PC-9 (cell line): Measurements from ENCODE around the gene CPED1.

ENCODE experiments used
- EZH2 ChIP-seq: fragments of 200-600 bp; sonication (generic); IDR thresholded peaks from 2 replicates; pipeline ENCODE4 v1.8.0; 2017; ENCODE audit warnings: antibody characterized with exemption, low read depth
- TF ChIP-seq, protein P1 (sequence below): fragments of 200-600 bp; sonication (generic); conservative IDR thresholded peaks from 2 replicates; pipeline ENCODE4 v1.6.1; 2017; ENCODE audit warnings: mixed run types, antibody characterized with exemption, mild to moderate bottlenecking, moderate library complexity

DNA sequence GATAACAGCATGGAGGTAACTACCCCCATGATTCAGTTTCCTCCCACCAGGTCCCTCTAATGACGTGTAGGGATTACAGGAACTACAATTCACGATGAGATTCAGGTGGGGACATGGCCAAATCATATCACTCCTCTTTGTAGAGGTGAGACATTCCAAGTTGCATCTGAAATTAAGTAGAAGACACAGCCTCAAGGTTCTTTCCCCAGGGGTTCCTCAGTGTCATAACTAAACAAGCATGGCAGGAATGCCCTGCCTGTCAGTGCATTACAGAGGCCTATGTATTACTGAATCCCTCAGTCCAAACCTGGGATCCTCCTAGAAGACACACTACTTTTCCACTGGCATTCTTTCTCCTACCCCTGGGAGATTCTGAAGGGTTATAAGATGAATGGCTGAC is 297.7 kb downstream of the CPED1 start:
- TF ChIP-seq, protein P1, sequence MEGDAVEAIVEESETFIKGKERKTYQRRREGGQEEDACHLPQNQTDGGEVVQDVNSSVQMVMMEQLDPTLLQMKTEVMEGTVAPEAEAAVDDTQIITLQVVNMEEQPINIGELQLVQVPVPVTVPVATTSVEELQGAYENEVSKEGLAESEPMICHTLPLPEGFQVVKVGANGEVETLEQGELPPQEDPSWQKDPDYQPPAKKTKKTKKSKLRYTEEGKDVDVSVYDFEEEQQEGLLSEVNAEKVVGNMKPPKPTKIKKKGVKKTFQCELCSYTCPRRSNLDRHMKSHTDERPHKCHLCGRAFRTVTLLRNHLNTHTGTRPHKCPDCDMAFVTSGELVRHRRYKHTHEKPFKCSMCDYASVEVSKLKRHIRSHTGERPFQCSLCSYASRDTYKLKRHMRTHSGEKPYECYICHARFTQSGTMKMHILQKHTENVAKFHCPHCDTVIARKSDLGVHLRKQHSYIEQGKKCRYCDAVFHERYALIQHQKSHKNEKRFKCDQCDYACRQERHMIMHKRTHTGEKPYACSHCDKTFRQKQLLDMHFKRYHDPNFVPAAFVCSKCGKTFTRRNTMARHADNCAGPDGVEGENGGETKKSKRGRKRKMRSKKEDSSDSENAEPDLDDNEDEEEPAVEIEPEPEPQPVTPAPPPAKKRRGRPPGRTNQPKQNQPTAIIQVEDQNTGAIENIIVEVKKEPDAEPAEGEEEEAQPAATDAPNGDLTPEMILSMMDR, result no peak
- no peak for TF ChIP-seq EZH2
